Activated T-helper 9 cell treated with anti-CD3 and anti-CD28 coated beads, Interleukin-2, amount 50 U/mL, for 16 hours (primary cell): ENCODE measurements around the gene CRB3.

Experiments used
- DNase-seq: peaks from one replicate; pipeline ENCODE4 v3.0.0-alpha.2; 2020; ENCODE audit warnings: low read depth

Gene CRB3

GRCh38 chr19:6466526-6467248, 2.6 kb downstream of the CRB3 start:
- no peak for DNase-seq

GRCh38 chr19:6467384-6467783, 3.3 kb downstream of the CRB3 start:
- DNase-seq: no peak

GRCh38 chr19:6470173-6470572, 6.1 kb downstream of the CRB3 start:
- DNase-seq: no peak

GRCh38 chr19:6471076-6471475, 7.0 kb downstream of the CRB3 start:
- no peak for DNase-seq

GRCh38 chr19:6472713-6473112, 8.6 kb downstream of the CRB3 start:
- DNase-seq: no peak

- DNase-seq: no peak
Observed at GRCh38 chr19:6473647-6474046, 9.6 kb downstream of the CRB3 start.

- no peak for DNase-seq
Observed at GRCh38 chr19:6475321-6476108, 11.4 kb downstream of the CRB3 start.

GRCh38 chr19:6476155-6476895, 12.3 kb downstream of the CRB3 start:
- DNase-seq: peak; percentile 30

GRCh38 chr19:6476896-6477431, 12.9 kb downstream of the CRB3 start:
- no peak for DNase-seq

- DNase-seq: no peak
Observed at GRCh38 chr19:6478815-6479214, 14.7 kb downstream of the CRB3 start.

GRCh38 chr19:6479836-6480398, 15.8 kb downstream of the CRB3 start:
- DNase-seq: no peak

GRCh38 chr19:6480848-6481415, 16.9 kb downstream of the CRB3 start:
- no peak for DNase-seq

GRCh38 chr19:6481541-6482342, 17.7 kb downstream of the CRB3 start, which contains the start of gene DENND1C:
Gene DENND1C (minus strand): TSS chr19:6481787. CDS start chr19:6481695, 92 bp downstream.
- peak; percentile 47 for DNase-seq

GRCh38 chr19:6482343-6482686, 18.2 kb downstream of the CRB3 start:
- no peak for DNase-seq

- no peak for DNase-seq
Observed at GRCh38 chr19:6483235-6483634, 19.2 kb downstream of the CRB3 start.

GRCh38 chr19:6484230-6484629, 20.2 kb downstream of the CRB3 start:
- no peak for DNase-seq

GRCh38 chr19:6484831-6485230, 20.8 kb downstream of the CRB3 start:
- no peak for DNase-seq

GRCh38 chr19:6489278-6490061, 25.4 kb downstream of the CRB3 start:
- DNase-seq: no peak

GRCh38 chr19:6490134-6490533, 26.1 kb downstream of the CRB3 start:
- DNase-seq: no peak
